ENCODE results near the gene PRDX3. TPM values are rescaled to one million over a fixed set of nuclear protein-coding genes. Genes with fewer than 3 reads are reported as not detected.
"Not testable (repeated sequence)": the region's sequence is repeated elsewhere in the genome, so short reads cannot be mapped to it uniquely, and the experiment has no call there.

Gene PRDX3
- polyA plus RNA-seq, 1 donor (not counting 4 experiments of a cell fraction or from before 2014, with no cell fraction given): 304 TPM

- Histone ChIP-seq H3K9me3 (ENCODE audit: control insufficient read depth, low read depth, low read length) (no peaks in the 10 kb centered on the region), H3K9ac (ENCODE audit: control insufficient read depth, extremely low read depth, insufficient read depth, low read length) (no peak overlapping the region), H3K4me3 (ENCODE audit: control insufficient read depth in 2 of 3, extremely low read depth in 1 of 3, insufficient read depth in 2 of 3, low read depth in 1 of 3, low read length in 3 of 3) (no peak overlapping the region), H3K36me3 (ENCODE audit: control insufficient read depth in 2 of 2, extremely low read depth in 1 of 2, insufficient read depth in 2 of 2, low read length in 2 of 2) (peaks cover 9% of the 10 kb centered on the region in 2 experiments), H3K4me2 (ENCODE audit: control insufficient read depth, extremely low read depth, insufficient read depth, low read depth, low read length) (no peak overlapping the region), H3K79me2 (ENCODE audit: control insufficient read depth, insufficient read depth, low read length) (no peaks in the 10 kb centered on the region), H3K4me1 (ENCODE audit: control insufficient read depth, extremely low read depth, insufficient read depth, low read length) (no peaks in the 10 kb centered on the region), H2AFZ (ENCODE audit: control insufficient read depth, low read length) (no peak overlapping the region), H4K20me1 (ENCODE audit: control insufficient read depth, extremely low read depth, insufficient read depth, low read length) (no peaks in the 10 kb centered on the region), H3K9me1 (ENCODE audit: control insufficient read depth, extremely low read depth, insufficient read depth, low read length) (no peaks in the 10 kb centered on the region), H3K27me3 (ENCODE audit: control insufficient read depth, extremely low read depth, insufficient read depth, low read length) (no peaks in the 10 kb centered on the region), H3K27ac (ENCODE audit: control insufficient read depth, insufficient read depth, low read length) (no peak overlapping the region)
- TF ChIP-seq EZH2 (IDR thresholded peaks at IDR 0.05; ENCODE audit: low read length): no peak
- TF ChIP-seq CTCF (optimal IDR thresholded peaks at IDR 0.05 in 1 of 3, IDR thresholded peaks at IDR 0.05 in 1 of 3, conservative IDR thresholded peaks at IDR 0.05 in 1 of 3; ENCODE audit: extremely low read depth in 1 of 3, insufficient read depth in 2 of 3, low read length in 3 of 3): peak; percentile 72 to 97 (median 86)
- dilution Hi-C loops (cut with MboI; ENCODE audit: extremely low pct_ligation_motif_present, low sequenced_read_pairs): no loop called here
- no peak for DNase-seq (ENCODE audit: low read depth, low spot score)
- no peak for FAIRE-seq
These were observed 39.0 kb downstream of the PRDX3 start for GRCh38 chr10:119139464-119140067.

- Histone ChIP-seq H3K27ac (ENCODE audit: control insufficient read depth, insufficient read depth, low read length) (no peak overlapping the region), H3K9me1 (ENCODE audit: control insufficient read depth, extremely low read depth, insufficient read depth, low read length) (no peaks in the 10 kb centered on the region), H3K4me1 (ENCODE audit: control insufficient read depth, extremely low read depth, insufficient read depth, low read length) (no peaks in the 10 kb centered on the region), H3K36me3 (ENCODE audit: control insufficient read depth in 2 of 2, extremely low read depth in 1 of 2, insufficient read depth in 2 of 2, low read length in 2 of 2) (peaks cover 9 to 11% of the 10 kb centered on the region in 2 experiments), H3K9me3 (ENCODE audit: control insufficient read depth, low read depth, low read length) (no peaks in the 10 kb centered on the region), H4K20me1 (ENCODE audit: control insufficient read depth, extremely low read depth, insufficient read depth, low read length) (no peaks in the 10 kb centered on the region), H3K27me3 (ENCODE audit: control insufficient read depth, extremely low read depth, insufficient read depth, low read length) (no peaks in the 10 kb centered on the region), H2AFZ (ENCODE audit: control insufficient read depth, low read length) (no peak overlapping the region), H3K4me2 (ENCODE audit: control insufficient read depth, extremely low read depth, insufficient read depth, low read depth, low read length) (no peak overlapping the region), H3K4me3 (ENCODE audit: control insufficient read depth in 2 of 3, extremely low read depth in 1 of 3, insufficient read depth in 2 of 3, low read depth in 1 of 3, low read length in 3 of 3) (no peak overlapping the region), H3K79me2 (ENCODE audit: control insufficient read depth, insufficient read depth, low read length) (no peaks in the 10 kb centered on the region), H3K9ac (ENCODE audit: control insufficient read depth, extremely low read depth, insufficient read depth, low read length) (no peak overlapping the region)
- no peak for TF ChIP-seq CTCF (optimal IDR thresholded peaks at IDR 0.05 in 1 of 3, IDR thresholded peaks at IDR 0.05 in 1 of 3, conservative IDR thresholded peaks at IDR 0.05 in 1 of 3; ENCODE audit: extremely low read depth in 1 of 3, insufficient read depth in 2 of 3, low read length in 3 of 3)
- TF ChIP-seq EZH2 (IDR thresholded peaks at IDR 0.05; ENCODE audit: low read length): no peak
- FAIRE-seq (no peak), DNase-seq (ENCODE audit: low read depth, low spot score) (no peak)
- dilution Hi-C loops (cut with MboI; ENCODE audit: extremely low pct_ligation_motif_present, low sequenced_read_pairs): no loop called here
These were observed 40.0 kb downstream of the PRDX3 start for GRCh38 chr10:119138346-119139306.

GRCh38 chr10:119137878-119138277 lies 40.7 kb downstream of the PRDX3 start:
- H2AFZ ChIP-seq (ENCODE audit: control insufficient read depth, low read length); H3K4me1 ChIP-seq (ENCODE audit: control insufficient read depth, extremely low read depth, insufficient read depth, low read length); H4K20me1 ChIP-seq (ENCODE audit: control insufficient read depth, extremely low read depth, insufficient read depth, low read length); H3K4me2 ChIP-seq (ENCODE audit: control insufficient read depth, extremely low read depth, insufficient read depth, low read depth, low read length); DNase-seq (ENCODE audit: low read depth, low spot score); H3K9me3 ChIP-seq (ENCODE audit: control insufficient read depth, low read depth, low read length); dilution Hi-C loops (cut with MboI; ENCODE audit: extremely low pct_ligation_motif_present, low sequenced_read_pairs); H3K27ac ChIP-seq (ENCODE audit: control insufficient read depth, insufficient read depth, low read length); H3K79me2 ChIP-seq (ENCODE audit: control insufficient read depth, insufficient read depth, low read length); FAIRE-seq; H3K9ac ChIP-seq (ENCODE audit: control insufficient read depth, extremely low read depth, insufficient read depth, low read length); H3K9me1 ChIP-seq (ENCODE audit: control insufficient read depth, extremely low read depth, insufficient read depth, low read length); H3K27me3 ChIP-seq (ENCODE audit: control insufficient read depth, extremely low read depth, insufficient read depth, low read length); H3K4me3 ChIP-seq (ENCODE audit: control insufficient read depth in 2 of 3, extremely low read depth in 1 of 3, insufficient read depth in 2 of 3, low read depth in 1 of 3, low read length in 3 of 3): not testable (repeated sequence)
- peaks cover 13 to 16% of the 10 kb centered on the region in 2 experiments for H3K36me3 ChIP-seq (ENCODE audit: control insufficient read depth in 2 of 2, extremely low read depth in 1 of 2, insufficient read depth in 2 of 2, low read length in 2 of 2)
